ENCODE data around the gene SYP. TPM values are rescaled to one million over a fixed set of nuclear protein-coding genes. Genes with fewer than 3 reads are reported as not detected.

SYP gene
- polyA plus RNA-seq, 1 of the 3 experiments (the other 2 are of a cell fraction): 0.76 TPM

GRCh38 chrX:49177873-49178480 lies 22.0 kb downstream of the SYP start:
- no peaks in the 10 kb centered on the region for H3K9me3 ChIP-seq
- 68% methylated on average over 7 of the region's 23 CpGs for WGBS (ENCODE audit: low lambda C conversion rate)
- H2AFZ ChIP-seq (ENCODE audit: low read depth): no peak overlapping the region
- ChIA-PET CTCF (no interaction called here), POLR2A (no interaction called here)
- H4K20me1 ChIP-seq (ENCODE audit: insufficient read depth): no peaks in the 10 kb centered on the region
- no peaks in the 10 kb centered on the region; a peak in 1 of 4 replicates for H3K4me1 ChIP-seq (ENCODE audit: control insufficient read depth in 1 of 2, insufficient read depth in 2 of 2, low read depth in 1 of 2, low read length in 1 of 2)
- no peaks in the 10 kb centered on the region for H3K9me2 ChIP-seq
- DNase-seq: no peak
- peaks cover 10% of the 10 kb centered on the region; the same call in 1 of the 2 replicates for H3K79me2 ChIP-seq (ENCODE audit: insufficient read depth)
- H3K9ac ChIP-seq: no peak overlapping the region
- H3K4me3 ChIP-seq (ENCODE audit: low read depth in 2 of 2, low read length in 1 of 2): no peak overlapping the region
- no peaks in the 10 kb centered on the region for H3K36me3 ChIP-seq (replicated peaks in 1 of 2; ENCODE audit: control insufficient read depth in 1 of 2, insufficient read depth in 2 of 2, low read length in 1 of 2)
- no peaks in the 10 kb centered on the region for H3F3A ChIP-seq (replicated peaks; ENCODE audit: insufficient read depth)
- TF ChIP-seq SMC3 (IDR thresholded peaks at IDR 0.05; ENCODE audit: low read depth, low read length) (no peak), RFX5 (IDR thresholded peaks at IDR 0.05; ENCODE audit: low read length) (no peak), SIN3A (IDR thresholded peaks at IDR 0.05; ENCODE audit: borderline replicate concordance, low read depth, low read length) (no peak), POLR2AphosphoS5 (IDR thresholded peaks at IDR 0.05; ENCODE audit: low read depth, low read length) (no peak), CTCF (IDR thresholded peaks at IDR 0.05) (no peak), GABPA (IDR thresholded peaks at IDR 0.05; ENCODE audit: low read depth) (no peak), FOXJ3 (CRISPR knock-in tag; IDR thresholded peaks at IDR 0.05) (no peak), TAF1 (IDR thresholded peaks at IDR 0.05; ENCODE audit: borderline replicate concordance, low read depth, low read length) (no peak), GATA2 (CRISPR knock-in tag; IDR thresholded peaks at IDR 0.05) (no peak), MXI1 (IDR thresholded peaks at IDR 0.05; ENCODE audit: low read depth, low read length) (no peak)
- no peaks in the 10 kb centered on the region; the same call in 1 of the 2 replicates for H3K27me3 ChIP-seq (ENCODE audit: insufficient read depth)
- no peak overlapping the region for H3K4me2 ChIP-seq
- no peak overlapping the region for H3K27ac ChIP-seq (ENCODE audit: low read depth in 2 of 2, low read length in 1 of 2)

- 52% methylated on average over 4 of the region's 4 CpGs for WGBS (ENCODE audit: low lambda C conversion rate)
- Histone ChIP-seq H3K27ac (ENCODE audit: low read depth in 2 of 2, low read length in 1 of 2) (no peak overlapping the region), H3K4me3 (ENCODE audit: low read depth in 2 of 2, low read length in 1 of 2) (no peak overlapping the region), H4K20me1 (ENCODE audit: insufficient read depth) (no peaks in the 10 kb centered on the region), H3K4me2 (no peak overlapping the region), H3K4me1 (ENCODE audit: control insufficient read depth in 1 of 2, insufficient read depth in 2 of 2, low read depth in 1 of 2, low read length in 1 of 2) (no peaks in the 10 kb centered on the region; a peak in 1 of 4 replicates), H3K9me3 (no peaks in the 10 kb centered on the region), H3K79me2 (ENCODE audit: insufficient read depth) (peaks cover 16% of the 10 kb centered on the region; the same call in 1 of the 2 replicates), H3K27me3 (ENCODE audit: insufficient read depth) (no peaks in the 10 kb centered on the region; the same call in 1 of the 2 replicates), H3K9me2 (no peaks in the 10 kb centered on the region), H2AFZ (ENCODE audit: low read depth) (no peak overlapping the region), H3F3A (replicated peaks; ENCODE audit: insufficient read depth) (no peaks in the 10 kb centered on the region), H3K36me3 (replicated peaks in 1 of 2; ENCODE audit: control insufficient read depth in 1 of 2, insufficient read depth in 2 of 2, low read length in 1 of 2) (no peaks in the 10 kb centered on the region), H3K9ac (no peak overlapping the region)
- 0 out of 2 replicates have a peak, but pooled peaks have one; percentile 2 for TF ChIP-seq RAD21 (IDR thresholded peaks at IDR 0.05; ENCODE audit: low read length)
- no peak for TF ChIP-seq MAX (IDR thresholded peaks at IDR 0.05; ENCODE audit: low read depth)
- POLR2A ChIA-PET: no interaction called here
- CTCF ChIA-PET: no interaction called here
- DNase-seq: no peak
These were observed 22.6 kb downstream of the SYP start for GRCh38 chrX:49177338-49177833.

Measured in SK-N-SH (cell line).